H1 (cell line): ENCODE results near the gene RNF128.

Source experiments
- HDAC2 ChIP-seq, 2 experiments: fragments of 300-600 bp in 1 of 2; sonication (generic) in 1 of 2; IDR thresholded peaks; 2 replicates each; pipeline ENCODE4 v1.6.1; 2011 to 2012; ENCODE audit warnings: low read depth in 2 of 2, low read length in 2 of 2, mild to moderate bottlenecking in 2 of 2, moderate library complexity in 2 of 2, borderline replicate concordance in 1 of 2, inconsistent platforms in 1 of 2
- HDAC6 ChIP-seq: IDR thresholded peaks from one replicate; pipeline ENCODE4 v1.7.1; 2012; ENCODE audit warnings: low read depth, mild to moderate bottlenecking, inconsistent platforms, low read length, moderate library complexity
- JUN ChIP-seq: IDR thresholded peaks from 2 replicates; pipeline ENCODE4 v1.6.1; 2011; ENCODE audit warnings: low read depth, mild to moderate bottlenecking, improper control_type of control experiment, low read length
- JUND ChIP-seq: IDR thresholded peaks from 2 replicates; pipeline ENCODE4 v1.6.1; 2011; ENCODE audit warnings: mild to moderate bottlenecking, improper control_type of control experiment, low read length
- KDM5A ChIP-seq: fragments of 200-600 bp; IDR thresholded peaks from 2 replicates; pipeline ENCODE4 v1.7.1; 2012; ENCODE audit warnings: mild to moderate bottlenecking, low read length, inconsistent platforms, mixed read lengths
- POLR2A ChIP-seq, 2 experiments: IDR thresholded peaks; 1 replicate in 1 of 2; 2 replicates in 1 of 2; pipeline ENCODE4 v1.6.1; 2011; ENCODE audit warnings: low read depth in 2 of 2, low read length in 2 of 2, mild to moderate bottlenecking in 2 of 2; ENCODE audit errors: control extremely low read depth in 1 of 2
- POLR2AphosphoS5 ChIP-seq: IDR thresholded peaks from 2 replicates; pipeline ENCODE4 v1.6.1; 2011; ENCODE audit warnings: low read depth, low read length
- RAD21 ChIP-seq, 2 experiments: IDR thresholded peaks in 1 of 2; conservative IDR thresholded peaks in 1 of 2; 2 replicates each; pipeline ENCODE4 v1.6.1; 2011; ENCODE audit warnings: low read depth in 2 of 2, low read length in 2 of 2, improper control_type of control experiment in 1 of 2, inconsistent platforms in 1 of 2, mild to moderate bottlenecking in 1 of 2, moderate library complexity in 1 of 2
- TAF1 ChIP-seq: IDR thresholded peaks from 2 replicates; pipeline ENCODE4 v1.6.1; 2011; ENCODE audit warnings: mild to moderate bottlenecking, low read depth, low read length
- TF ChIP-seq, protein P1 (sequence below), 3 experiments: IDR thresholded peaks; 1 replicate in 2 of 3; 2 replicates in 1 of 3; pipeline versions ENCODE4 v1.5.1 to v1.6.1; 2011; ENCODE audit warnings: low read length in 3 of 3, mild to moderate bottlenecking in 3 of 3, inconsistent platforms in 2 of 3, low read depth in 1 of 3, moderate library complexity in 1 of 3; ENCODE audit not compliant: insufficient read depth in 1 of 3; ENCODE audit errors: control extremely low read depth in 1 of 3

DNA sequence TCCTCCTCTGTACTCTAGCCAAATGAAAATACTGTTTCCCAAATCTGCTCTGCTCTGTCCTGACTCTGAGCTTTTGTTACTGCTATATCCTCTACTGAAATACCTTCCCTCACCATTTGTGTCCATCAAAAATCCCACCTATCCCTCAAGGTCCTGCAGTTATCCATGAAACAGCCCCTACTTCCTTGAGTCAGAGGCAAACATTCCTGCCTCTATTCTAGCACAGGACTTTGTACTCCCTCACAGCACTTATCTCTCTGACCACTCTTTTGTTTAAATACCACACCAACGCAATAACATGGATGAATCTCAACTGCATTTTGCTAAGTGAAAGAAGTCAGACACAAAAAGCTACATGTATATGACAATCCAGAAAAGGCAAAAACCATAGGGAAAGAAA, 10.5 kb upstream of the RNF128 start:
- no peak for TF ChIP-seq POLR2AphosphoS5
- TF ChIP-seq KDM5A, result no peak
- TF ChIP-seq, protein P1, sequence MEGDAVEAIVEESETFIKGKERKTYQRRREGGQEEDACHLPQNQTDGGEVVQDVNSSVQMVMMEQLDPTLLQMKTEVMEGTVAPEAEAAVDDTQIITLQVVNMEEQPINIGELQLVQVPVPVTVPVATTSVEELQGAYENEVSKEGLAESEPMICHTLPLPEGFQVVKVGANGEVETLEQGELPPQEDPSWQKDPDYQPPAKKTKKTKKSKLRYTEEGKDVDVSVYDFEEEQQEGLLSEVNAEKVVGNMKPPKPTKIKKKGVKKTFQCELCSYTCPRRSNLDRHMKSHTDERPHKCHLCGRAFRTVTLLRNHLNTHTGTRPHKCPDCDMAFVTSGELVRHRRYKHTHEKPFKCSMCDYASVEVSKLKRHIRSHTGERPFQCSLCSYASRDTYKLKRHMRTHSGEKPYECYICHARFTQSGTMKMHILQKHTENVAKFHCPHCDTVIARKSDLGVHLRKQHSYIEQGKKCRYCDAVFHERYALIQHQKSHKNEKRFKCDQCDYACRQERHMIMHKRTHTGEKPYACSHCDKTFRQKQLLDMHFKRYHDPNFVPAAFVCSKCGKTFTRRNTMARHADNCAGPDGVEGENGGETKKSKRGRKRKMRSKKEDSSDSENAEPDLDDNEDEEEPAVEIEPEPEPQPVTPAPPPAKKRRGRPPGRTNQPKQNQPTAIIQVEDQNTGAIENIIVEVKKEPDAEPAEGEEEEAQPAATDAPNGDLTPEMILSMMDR (IDR thresholded peaks at IDR 0.05; ENCODE audit: control extremely low read depth in 1 of 3, insufficient read depth in 1 of 3, low read depth in 1 of 3, low read length in 3 of 3), result no peak
- no peak for TF ChIP-seq POLR2A (IDR thresholded peaks at IDR 0.05; ENCODE audit: control extremely low read depth in 1 of 2, low read depth in 2 of 2, low read length in 2 of 2)
- TF ChIP-seq HDAC6, result no peak
- TF ChIP-seq TAF1, result no peak
- no peak for TF ChIP-seq JUN
- TF ChIP-seq JUND, result no peak
- no peak for TF ChIP-seq RAD21 (IDR thresholded peaks at IDR 0.05 in 1 of 2, conservative IDR thresholded peaks at IDR 0.05 in 1 of 2; ENCODE audit: low read depth in 2 of 2, low read length in 2 of 2)
- no peak for TF ChIP-seq HDAC2 (IDR thresholded peaks at IDR 0.05; ENCODE audit: borderline replicate concordance in 1 of 2, low read depth in 2 of 2, low read length in 2 of 2)
